Transverse colon (tissue), 4 donors: ENCODE data around the gene SMG7.

ENCODE experiments used
- EP300 ChIP-seq: sonication (generic); formaldehyde crosslinking; IDR thresholded peaks from one replicate; pipeline ENCODE4 v1.6.1; 2017; ENCODE audit warnings: antibody characterized with exemption, low read depth
- POLR2A ChIP-seq: fragments of 450-650 bp; IDR thresholded peaks from one replicate; pipeline ENCODE4 v1.6.1; 2016; ENCODE audit warnings: antibody characterized with exemption, mild to moderate bottlenecking, moderate library complexity
- POLR2AphosphoS5 ChIP-seq, 3 donors: sonication (generic); formaldehyde crosslinking; IDR thresholded peaks; one replicate each; pipeline ENCODE4 v1.6.1; 2016; ENCODE audit warnings: antibody characterized with exemption in 3 of 3
- TF ChIP-seq, protein P1 (sequence below), 5 experiments: fragments of 200-600 bp in 3 of 5; fragments of 450-650 bp in 2 of 5; sonication (generic) in 3 of 5; IDR thresholded peaks; 1 replicate in 2 of 5; 2 replicates in 3 of 5; pipeline ENCODE4 v1.5.1; 2016 to 2017; ENCODE audit warnings: antibody characterized with exemption in 5 of 5, inconsistent platforms in 3 of 5, mild to moderate bottlenecking in 2 of 5, moderate library complexity in 1 of 5

DNA sequence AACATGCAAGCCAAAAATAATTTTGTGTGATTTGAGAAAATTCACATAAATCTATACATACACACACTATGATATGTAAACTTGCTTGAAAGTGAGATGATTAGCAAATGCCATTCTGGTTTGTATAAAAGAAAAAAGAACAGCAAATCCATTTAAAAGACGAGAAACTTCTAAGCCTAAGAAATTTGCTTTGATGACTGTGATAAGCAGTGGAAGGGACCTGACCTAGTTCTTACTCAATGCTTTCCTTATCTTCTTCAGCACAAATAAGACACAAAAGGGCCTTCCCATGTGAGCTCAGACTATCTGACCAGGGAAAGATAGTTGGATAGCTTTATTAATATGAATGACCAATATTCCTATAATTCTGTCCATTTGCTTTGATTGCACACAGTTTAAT, 28.8 kb upstream of the SMG7 start:
- TF ChIP-seq, protein P1, sequence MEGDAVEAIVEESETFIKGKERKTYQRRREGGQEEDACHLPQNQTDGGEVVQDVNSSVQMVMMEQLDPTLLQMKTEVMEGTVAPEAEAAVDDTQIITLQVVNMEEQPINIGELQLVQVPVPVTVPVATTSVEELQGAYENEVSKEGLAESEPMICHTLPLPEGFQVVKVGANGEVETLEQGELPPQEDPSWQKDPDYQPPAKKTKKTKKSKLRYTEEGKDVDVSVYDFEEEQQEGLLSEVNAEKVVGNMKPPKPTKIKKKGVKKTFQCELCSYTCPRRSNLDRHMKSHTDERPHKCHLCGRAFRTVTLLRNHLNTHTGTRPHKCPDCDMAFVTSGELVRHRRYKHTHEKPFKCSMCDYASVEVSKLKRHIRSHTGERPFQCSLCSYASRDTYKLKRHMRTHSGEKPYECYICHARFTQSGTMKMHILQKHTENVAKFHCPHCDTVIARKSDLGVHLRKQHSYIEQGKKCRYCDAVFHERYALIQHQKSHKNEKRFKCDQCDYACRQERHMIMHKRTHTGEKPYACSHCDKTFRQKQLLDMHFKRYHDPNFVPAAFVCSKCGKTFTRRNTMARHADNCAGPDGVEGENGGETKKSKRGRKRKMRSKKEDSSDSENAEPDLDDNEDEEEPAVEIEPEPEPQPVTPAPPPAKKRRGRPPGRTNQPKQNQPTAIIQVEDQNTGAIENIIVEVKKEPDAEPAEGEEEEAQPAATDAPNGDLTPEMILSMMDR (IDR thresholded peaks at IDR 0.05), result no peak
- TF ChIP-seq EP300 (no peak), POLR2A (no peak), POLR2AphosphoS5 (IDR thresholded peaks at IDR 0.05) (no peak)
